Measurements from ENCODE around the gene TFRC. TPM values are rescaled to one million over a fixed set of nuclear protein-coding genes. Genes with fewer than 3 reads are reported as not detected.

The TFRC gene
- total and polyA plus RNA-seq, 2 experiments from 2014 or later = 35.5 to 187 TPM

DNA sequence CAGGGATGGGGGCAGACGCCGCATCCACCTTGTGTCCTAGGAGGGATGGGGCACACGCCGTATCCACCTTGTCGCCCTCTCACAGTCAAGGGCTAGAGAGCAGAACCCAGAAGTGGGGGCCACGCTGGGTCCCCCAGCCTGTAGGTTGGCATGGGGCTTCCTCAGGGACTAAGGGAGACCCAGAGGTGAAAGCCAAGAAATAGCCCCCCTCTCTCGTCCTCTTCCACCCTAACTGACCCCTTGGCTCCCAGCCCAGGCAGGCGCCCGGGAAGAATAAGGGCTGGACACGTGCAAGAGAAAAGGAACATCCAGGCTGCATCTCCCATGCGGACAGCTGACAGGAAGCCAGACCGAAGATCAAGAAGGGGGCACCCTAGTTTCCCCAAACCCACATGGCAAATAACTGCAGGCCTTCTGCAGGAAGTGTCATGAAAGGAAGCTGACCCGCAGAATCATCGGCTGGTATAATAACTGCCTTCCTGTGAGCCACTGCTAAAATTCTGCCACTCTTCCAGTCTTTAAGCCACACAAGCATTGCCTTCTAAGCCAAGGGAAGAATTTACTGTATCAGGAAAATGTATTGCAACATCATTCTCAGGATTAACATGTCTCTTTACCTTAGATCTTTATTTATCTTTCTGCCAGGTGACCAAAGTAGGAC, 38.5 kb upstream of the TFRC start (continued):
- TF ChIP-seq STAT1 (IDR thresholded peaks at IDR 0.05; ENCODE audit: unreplicated experiment) = no peak
- TF ChIP-seq, protein P1, sequence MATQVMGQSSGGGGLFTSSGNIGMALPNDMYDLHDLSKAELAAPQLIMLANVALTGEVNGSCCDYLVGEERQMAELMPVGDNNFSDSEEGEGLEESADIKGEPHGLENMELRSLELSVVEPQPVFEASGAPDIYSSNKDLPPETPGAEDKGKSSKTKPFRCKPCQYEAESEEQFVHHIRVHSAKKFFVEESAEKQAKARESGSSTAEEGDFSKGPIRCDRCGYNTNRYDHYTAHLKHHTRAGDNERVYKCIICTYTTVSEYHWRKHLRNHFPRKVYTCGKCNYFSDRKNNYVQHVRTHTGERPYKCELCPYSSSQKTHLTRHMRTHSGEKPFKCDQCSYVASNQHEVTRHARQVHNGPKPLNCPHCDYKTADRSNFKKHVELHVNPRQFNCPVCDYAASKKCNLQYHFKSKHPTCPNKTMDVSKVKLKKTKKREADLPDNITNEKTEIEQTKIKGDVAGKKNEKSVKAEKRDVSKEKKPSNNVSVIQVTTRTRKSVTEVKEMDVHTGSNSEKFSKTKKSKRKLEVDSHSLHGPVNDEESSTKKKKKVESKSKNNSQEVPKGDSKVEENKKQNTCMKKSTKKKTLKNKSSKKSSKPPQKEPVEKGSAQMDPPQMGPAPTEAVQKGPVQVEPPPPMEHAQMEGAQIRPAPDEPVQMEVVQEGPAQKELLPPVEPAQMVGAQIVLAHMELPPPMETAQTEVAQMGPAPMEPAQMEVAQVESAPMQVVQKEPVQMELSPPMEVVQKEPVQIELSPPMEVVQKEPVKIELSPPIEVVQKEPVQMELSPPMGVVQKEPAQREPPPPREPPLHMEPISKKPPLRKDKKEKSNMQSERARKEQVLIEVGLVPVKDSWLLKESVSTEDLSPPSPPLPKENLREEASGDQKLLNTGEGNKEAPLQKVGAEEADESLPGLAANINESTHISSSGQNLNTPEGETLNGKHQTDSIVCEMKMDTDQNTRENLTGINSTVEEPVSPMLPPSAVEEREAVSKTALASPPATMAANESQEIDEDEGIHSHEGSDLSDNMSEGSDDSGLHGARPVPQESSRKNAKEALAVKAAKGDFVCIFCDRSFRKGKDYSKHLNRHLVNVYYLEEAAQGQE (IDR thresholded peaks at IDR 0.05; ENCODE audit: unreplicated experiment) = no peak
- TF ChIP-seq NANOG (IDR thresholded peaks at IDR 0.05; ENCODE audit: borderline replicate concordance) = no peak
- TF ChIP-seq EZH2 (IDR thresholded peaks at IDR 0.05; ENCODE audit: low read depth, unreplicated experiment) = no peak

DNA sequence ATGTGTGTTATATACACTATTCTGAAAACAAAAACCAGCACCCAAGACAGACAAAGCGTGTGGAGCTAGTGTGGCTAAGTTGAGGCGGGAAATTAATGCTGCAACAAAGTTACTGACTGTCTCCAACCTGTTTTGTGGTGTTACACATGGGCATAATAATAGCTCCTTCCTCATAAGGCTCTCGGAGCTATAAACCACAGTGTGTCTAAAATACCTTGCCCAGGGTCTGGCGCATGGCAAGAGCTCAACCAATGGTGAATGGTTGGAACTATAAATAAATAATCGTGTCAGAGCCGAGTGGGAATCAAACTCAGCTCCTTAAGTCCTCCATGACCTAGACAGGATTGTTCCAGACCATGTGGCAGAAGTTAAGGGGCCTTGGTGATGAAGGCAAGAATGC, 35.9 kb upstream of the TFRC start:
- ATAC-seq = no peak
- H3K4me3 Mint-ChIP-seq = no peak overlapping the region
- H3K9me2 ChIP-seq (ENCODE audit: insufficient read depth) = no peaks in the 10 kb centered on the region
- H3K4me3 ChIP-seq = no peak overlapping the region
- no peaks in the 10 kb centered on the region for H3K27me3 ChIP-seq (ENCODE audit: insufficient read depth)
- no peak overlapping the region for H3K27ac ChIP-seq (ENCODE audit: low read depth)
- H3K79me2 ChIP-seq (replicated peaks; ENCODE audit: insufficient read depth) = no peaks in the 10 kb centered on the region
- H3K27ac Mint-ChIP-seq = no peak overlapping the region
- no peaks in the 10 kb centered on the region for H3F3A ChIP-seq (replicated peaks; ENCODE audit: low read depth)
- no peaks in the 10 kb centered on the region for H3K36me3 ChIP-seq (ENCODE audit: insufficient read depth)
- no peaks in the 10 kb centered on the region; the same call in 1 of the 2 replicates for H3K4me1 ChIP-seq (ENCODE audit: insufficient read depth)
- no peak overlapping the region for H2AFZ ChIP-seq
- peaks cover 2% of the 10 kb centered on the region for H3K27me3 Mint-ChIP-seq (ENCODE audit: insufficient read depth, low read depth, poor library complexity)
- TF ChIP-seq, protein P2, sequence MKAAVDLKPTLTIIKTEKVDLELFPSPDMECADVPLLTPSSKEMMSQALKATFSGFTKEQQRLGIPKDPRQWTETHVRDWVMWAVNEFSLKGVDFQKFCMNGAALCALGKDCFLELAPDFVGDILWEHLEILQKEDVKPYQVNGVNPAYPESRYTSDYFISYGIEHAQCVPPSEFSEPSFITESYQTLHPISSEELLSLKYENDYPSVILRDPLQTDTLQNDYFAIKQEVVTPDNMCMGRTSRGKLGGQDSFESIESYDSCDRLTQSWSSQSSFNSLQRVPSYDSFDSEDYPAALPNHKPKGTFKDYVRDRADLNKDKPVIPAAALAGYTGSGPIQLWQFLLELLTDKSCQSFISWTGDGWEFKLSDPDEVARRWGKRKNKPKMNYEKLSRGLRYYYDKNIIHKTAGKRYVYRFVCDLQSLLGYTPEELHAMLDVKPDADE (IDR thresholded peaks at IDR 0.05) = no peak
- no peak for TF ChIP-seq JUNB (IDR thresholded peaks at IDR 0.05; ENCODE audit: unreplicated experiment)
- no peaks in the 10 kb centered on the region for H3K36me3 Mint-ChIP-seq (ENCODE audit: low read depth)
- no peaks in the 10 kb centered on the region for H3K4me1 Mint-ChIP-seq
- H4K20me1 ChIP-seq (replicated peaks; ENCODE audit: insufficient read depth) = no peaks in the 10 kb centered on the region
- H3K9me3 Mint-ChIP-seq = no peaks in the 10 kb centered on the region
- H3K4me2 ChIP-seq = no peak overlapping the region
- no peak for DNase-seq (ENCODE audit: low spot score)

DNA sequence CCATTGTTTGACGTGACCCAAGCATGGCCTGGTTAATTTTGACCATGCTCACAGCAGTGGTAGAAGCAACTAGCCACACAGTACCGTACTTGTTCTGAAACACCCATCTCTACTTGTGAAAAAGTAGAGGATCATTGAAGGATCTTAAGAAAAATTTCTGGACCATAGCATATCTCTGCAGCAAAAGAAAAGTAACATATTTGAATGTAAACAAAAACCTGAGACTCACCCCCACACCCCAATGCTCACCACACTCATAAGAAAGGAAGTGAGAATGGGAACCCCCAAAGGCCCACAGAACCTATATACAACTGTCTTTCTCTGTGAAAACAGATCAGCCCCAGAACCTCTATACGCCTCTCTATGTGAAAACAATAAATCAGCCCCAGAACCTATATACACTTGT, 33.8 kb upstream of the TFRC start:
- no peaks in the 10 kb centered on the region for H4K20me1 ChIP-seq (replicated peaks; ENCODE audit: insufficient read depth)
- ATAC-seq (no peak), DNase-seq (ENCODE audit: low spot score) (no peak)
- H3F3A ChIP-seq (replicated peaks; ENCODE audit: low read depth) = no peaks in the 10 kb centered on the region
- H3K36me3 Mint-ChIP-seq (ENCODE audit: low read depth) = no peaks in the 10 kb centered on the region
- no peak overlapping the region for H3K27ac Mint-ChIP-seq
- peak overlapping the region; percentile 23; the same call in 1 of the 2 replicates for H2AFZ ChIP-seq
- H3K27me3 Mint-ChIP-seq (ENCODE audit: insufficient read depth, low read depth, poor library complexity) = peaks cover 7% of the 10 kb centered on the region
- H3K4me1 ChIP-seq (ENCODE audit: insufficient read depth) = no peaks in the 10 kb centered on the region
- H3K36me3 ChIP-seq (ENCODE audit: insufficient read depth) = no peaks in the 10 kb centered on the region
- H3K79me2 ChIP-seq (replicated peaks; ENCODE audit: insufficient read depth) = no peaks in the 10 kb centered on the region
- no peak overlapping the region for H3K4me2 ChIP-seq
- H3K9me2 ChIP-seq (ENCODE audit: insufficient read depth) = no peaks in the 10 kb centered on the region
- H3K27me3 ChIP-seq (ENCODE audit: insufficient read depth) = no peaks in the 10 kb centered on the region
- no peak overlapping the region for H3K27ac ChIP-seq (ENCODE audit: low read depth)
- H3K4me3 Mint-ChIP-seq = no peak overlapping the region
- no peaks in the 10 kb centered on the region for H3K4me1 Mint-ChIP-seq
- no peaks in the 10 kb centered on the region for H3K9me3 Mint-ChIP-seq
- no peak overlapping the region for H3K4me3 ChIP-seq
- no peak for TF ChIP-seq CREB1 (CRISPR knock-in tag; IDR thresholded peaks at IDR 0.05; ENCODE audit: low read depth)
- TF ChIP-seq, protein P3, sequence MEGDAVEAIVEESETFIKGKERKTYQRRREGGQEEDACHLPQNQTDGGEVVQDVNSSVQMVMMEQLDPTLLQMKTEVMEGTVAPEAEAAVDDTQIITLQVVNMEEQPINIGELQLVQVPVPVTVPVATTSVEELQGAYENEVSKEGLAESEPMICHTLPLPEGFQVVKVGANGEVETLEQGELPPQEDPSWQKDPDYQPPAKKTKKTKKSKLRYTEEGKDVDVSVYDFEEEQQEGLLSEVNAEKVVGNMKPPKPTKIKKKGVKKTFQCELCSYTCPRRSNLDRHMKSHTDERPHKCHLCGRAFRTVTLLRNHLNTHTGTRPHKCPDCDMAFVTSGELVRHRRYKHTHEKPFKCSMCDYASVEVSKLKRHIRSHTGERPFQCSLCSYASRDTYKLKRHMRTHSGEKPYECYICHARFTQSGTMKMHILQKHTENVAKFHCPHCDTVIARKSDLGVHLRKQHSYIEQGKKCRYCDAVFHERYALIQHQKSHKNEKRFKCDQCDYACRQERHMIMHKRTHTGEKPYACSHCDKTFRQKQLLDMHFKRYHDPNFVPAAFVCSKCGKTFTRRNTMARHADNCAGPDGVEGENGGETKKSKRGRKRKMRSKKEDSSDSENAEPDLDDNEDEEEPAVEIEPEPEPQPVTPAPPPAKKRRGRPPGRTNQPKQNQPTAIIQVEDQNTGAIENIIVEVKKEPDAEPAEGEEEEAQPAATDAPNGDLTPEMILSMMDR (conservative IDR thresholded peaks at IDR 0.05; ENCODE audit: low read depth in 2 of 2) = no peak
- no peak for TF ChIP-seq STAT1 (IDR thresholded peaks at IDR 0.05; ENCODE audit: unreplicated experiment)
